GM10248 (cell line): ENCODE data around the gene BBIP1.

Experiments
- CTCF ChIA-PET: fragments of 300-600 bp; sonication (Branson Sonifier 250); formaldehyde crosslinking; extraction: SDS; loops from one replicate; lab custom pipeline; 2021; ENCODE audit warnings: antibody characterized with exemption; lab: Yijun Ruan, JAX
- POLR2A ChIA-PET: fragments of 350-650 bp; sonication (Branson Sonifier 250); formaldehyde crosslinking; extraction: SDS; loops from one replicate; lab custom pipeline; 2020; ENCODE audit warnings: antibody characterized with exemption; lab: Yijun Ruan, JAX
- DNase-seq: peaks from one replicate; pipeline ENCODE4 v3.0.0; 2012; ENCODE audit errors: extremely low spot score
- TF ChIP-seq, protein P1 (sequence below): IDR thresholded peaks from 2 replicates; pipeline ENCODE4 v1.5.1; 2012; ENCODE audit warnings: mild to moderate bottlenecking, low read depth; ENCODE audit errors: extremely low read depth, missing control alignments, control extremely low read depth

The BBIP1 gene

DNA sequence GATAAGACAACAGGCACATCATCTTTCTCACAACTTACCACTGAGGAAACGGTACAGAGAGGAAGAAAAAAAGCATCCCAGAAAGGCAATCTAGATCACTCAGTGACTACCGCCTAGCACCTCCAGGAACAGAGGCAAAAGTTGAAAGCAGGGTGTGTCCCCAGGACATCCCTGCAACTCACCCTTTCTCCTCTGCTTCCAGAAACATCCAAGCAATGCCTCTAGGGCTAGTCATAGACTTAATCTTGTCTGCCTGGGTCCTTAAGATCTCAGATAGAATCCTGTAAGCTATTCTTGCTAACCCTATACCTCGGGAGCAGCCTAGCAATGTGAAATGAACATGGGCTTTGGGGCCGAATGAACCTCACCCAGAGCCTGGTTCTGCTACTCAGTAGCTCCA, 66.0 kb downstream of the BBIP1 start:
- ChIA-PET CTCF (interaction anchor here (0.7 to 2.5 kb wide), 10 partner anchors 8 to 173 kb away, joined by 3 to 10 read pairs (median 4); no protein-coding TSS in a partner anchor), POLR2A (no interaction called here)
- TF ChIP-seq, protein P1, sequence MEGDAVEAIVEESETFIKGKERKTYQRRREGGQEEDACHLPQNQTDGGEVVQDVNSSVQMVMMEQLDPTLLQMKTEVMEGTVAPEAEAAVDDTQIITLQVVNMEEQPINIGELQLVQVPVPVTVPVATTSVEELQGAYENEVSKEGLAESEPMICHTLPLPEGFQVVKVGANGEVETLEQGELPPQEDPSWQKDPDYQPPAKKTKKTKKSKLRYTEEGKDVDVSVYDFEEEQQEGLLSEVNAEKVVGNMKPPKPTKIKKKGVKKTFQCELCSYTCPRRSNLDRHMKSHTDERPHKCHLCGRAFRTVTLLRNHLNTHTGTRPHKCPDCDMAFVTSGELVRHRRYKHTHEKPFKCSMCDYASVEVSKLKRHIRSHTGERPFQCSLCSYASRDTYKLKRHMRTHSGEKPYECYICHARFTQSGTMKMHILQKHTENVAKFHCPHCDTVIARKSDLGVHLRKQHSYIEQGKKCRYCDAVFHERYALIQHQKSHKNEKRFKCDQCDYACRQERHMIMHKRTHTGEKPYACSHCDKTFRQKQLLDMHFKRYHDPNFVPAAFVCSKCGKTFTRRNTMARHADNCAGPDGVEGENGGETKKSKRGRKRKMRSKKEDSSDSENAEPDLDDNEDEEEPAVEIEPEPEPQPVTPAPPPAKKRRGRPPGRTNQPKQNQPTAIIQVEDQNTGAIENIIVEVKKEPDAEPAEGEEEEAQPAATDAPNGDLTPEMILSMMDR: no peak
- no peak for DNase-seq

DNA sequence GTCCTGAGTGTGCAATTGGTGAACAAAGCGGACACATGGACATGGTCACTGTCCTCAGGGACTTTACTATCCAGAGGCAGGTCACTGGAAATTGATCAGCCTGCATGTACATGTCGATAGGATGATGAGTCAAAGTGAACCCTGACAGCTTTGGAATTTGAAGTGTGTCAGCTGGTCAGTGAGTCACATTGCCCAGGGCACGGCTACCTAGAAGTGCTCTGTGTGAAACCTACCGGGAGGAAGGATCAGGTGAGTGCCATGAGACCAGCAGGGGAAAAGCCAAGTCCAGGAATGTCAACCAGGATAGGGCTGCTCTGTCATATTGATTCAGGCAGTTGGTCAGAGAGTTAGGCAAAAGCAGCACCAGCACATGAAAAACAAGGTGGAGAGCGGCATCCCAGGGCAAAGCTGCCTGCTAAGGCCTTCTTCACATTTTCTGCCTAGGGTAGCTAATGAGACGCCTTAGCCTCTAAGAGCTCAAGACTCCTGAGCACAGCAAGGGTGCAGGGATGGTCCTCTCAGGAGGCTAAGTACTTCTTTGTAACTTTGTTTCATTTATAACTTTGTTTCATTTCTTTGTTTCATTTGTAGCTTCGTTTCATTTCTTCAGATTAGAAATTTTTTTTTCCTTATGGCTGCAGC, 66.6 kb downstream of the BBIP1 start:
- ChIA-PET POLR2A (no interaction called here), CTCF (interaction anchor here (0.7 to 2.5 kb wide), 12 partner anchors 8 to 172 kb away, joined by 3 to 10 read pairs (median 4); no protein-coding TSS in a partner anchor)
- DNase-seq: no peak
- TF ChIP-seq, protein P1: no peak

DNA sequence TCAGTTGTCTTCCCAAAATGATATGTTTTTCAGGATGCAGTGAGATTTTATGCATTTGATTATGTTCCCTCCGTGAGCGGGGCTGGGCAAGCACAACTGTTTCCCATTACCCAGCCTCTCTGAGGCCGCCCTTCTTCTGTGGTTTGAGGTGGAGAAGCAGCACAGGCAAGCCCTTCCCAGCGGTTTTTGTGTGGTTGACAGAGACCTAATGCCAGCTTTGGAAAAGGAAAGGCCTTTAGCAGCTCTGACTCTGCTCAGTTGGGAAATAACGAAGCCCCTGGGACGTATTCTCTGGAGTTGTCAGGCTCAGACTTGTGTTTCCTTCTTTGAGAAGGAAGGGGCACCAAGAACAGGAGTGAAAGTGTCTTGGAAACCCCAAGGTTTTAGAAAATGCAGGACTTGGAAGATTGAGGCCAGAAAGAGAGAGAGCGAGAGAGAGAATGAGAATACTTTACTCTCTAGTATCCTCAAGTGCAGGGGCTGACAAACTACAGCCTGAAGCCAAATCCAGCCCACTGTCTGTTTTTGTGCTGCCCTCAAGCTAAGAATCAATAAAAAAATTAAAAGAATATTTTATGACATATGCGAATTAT, 67.9 kb downstream of the BBIP1 start:
- CTCF ChIA-PET: interaction anchor here (0.6 to 2.5 kb wide), 8 partner anchors 9 to 48 kb away, joined by 3 to 10 read pairs (median 4); no protein-coding TSS in a partner anchor
- TF ChIP-seq, protein P1: no peak
- POLR2A ChIA-PET: no interaction called here
- no peak for DNase-seq

DNA sequence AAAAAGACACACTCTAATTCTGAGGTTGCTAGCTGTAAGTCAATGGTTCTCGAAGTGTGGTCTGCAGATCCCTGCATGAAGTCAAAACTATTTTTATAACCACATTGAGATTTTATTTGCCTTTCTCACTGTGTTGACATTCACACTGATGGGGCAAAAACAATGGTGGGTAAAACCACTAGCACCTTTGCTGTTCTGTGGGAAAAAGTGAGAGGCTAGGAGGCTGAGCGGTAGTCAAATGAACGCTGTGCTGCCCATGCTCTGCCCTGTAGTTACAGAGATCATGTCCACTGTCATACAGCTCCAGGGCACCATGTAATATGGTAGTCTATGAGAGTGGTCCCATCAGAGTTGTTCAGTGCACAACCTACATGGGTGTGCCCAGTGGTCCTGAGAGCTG, 68.9 kb downstream of the BBIP1 start:
- CTCF ChIA-PET: interaction anchor here (0.6 to 2.1 kb wide), 6 partner anchors 10 to 47 kb away, joined by 3 to 9 read pairs (median 4); no protein-coding TSS in a partner anchor
- no peak for DNase-seq
- TF ChIP-seq, protein P1: no peak
- POLR2A ChIA-PET: no interaction called here
